ENCODE measurements around the gene CRYBA2. TPM values are rescaled to one million over a fixed set of nuclear protein-coding genes. Genes with fewer than 3 reads are reported as not detected.

CRYBA2 gene
- total and polyA plus RNA-seq, 2 experiments from 2014 or later: 0.90 TPM; not detected in 1

- TF ChIP-seq EZH2 (IDR thresholded peaks at IDR 0.05; ENCODE audit: borderline replicate concordance): no peak
- no peak for TF ChIP-seq EZH2phosphoT487 (IDR thresholded peaks at IDR 0.05; ENCODE audit: low read depth, severe bottlenecking, unreplicated experiment)
- no peak for TF ChIP-seq CTCF (IDR thresholded peaks at IDR 0.05; ENCODE audit: poor library complexity)
- no peaks in the 10 kb centered on the region for H3K9me3 ChIP-seq (ENCODE audit: low read depth)
- no peaks in the 10 kb centered on the region for H4K20me1 ChIP-seq (ENCODE audit: insufficient read depth, poor library complexity, severe bottlenecking)
- no peak overlapping the region for H3K27ac ChIP-seq
- H2AFZ ChIP-seq: no peak overlapping the region
- no peaks in the 10 kb centered on the region for H3K36me3 ChIP-seq (replicated peaks; ENCODE audit: insufficient read depth, low read depth)
- 46% methylated on average over 5 of the region's 5 CpGs for WGBS (ENCODE audit: low lambda C conversion rate, missing lambda C conversion rate)
- H3K4me3 ChIP-seq: no peak overlapping the region
- no peaks in the 10 kb centered on the region for H3K9me2 ChIP-seq (replicated peaks; ENCODE audit: insufficient read depth)
- no peak overlapping the region for H3K4me2 ChIP-seq
- DNase-seq (ENCODE audit: low spot score): no peak
- H3K79me2 ChIP-seq: no peaks in the 10 kb centered on the region
- peaks cover 7% of the 10 kb centered on the region for H3K4me1 ChIP-seq (ENCODE audit: insufficient read depth)
- peaks cover 70% of the 10 kb centered on the region for H3K27me3 ChIP-seq
These were observed 29.0 kb downstream of the CRYBA2 start for GRCh38 chr2:218964041-218964771.

- Histone ChIP-seq H3K4me1 (ENCODE audit: insufficient read depth) (peaks cover 7% of the 10 kb centered on the region), H3K27ac (no peak overlapping the region), H3K36me3 (replicated peaks; ENCODE audit: insufficient read depth, low read depth) (no peaks in the 10 kb centered on the region), H3K4me2 (peak overlapping the region; percentile 31), H3K9me2 (replicated peaks; ENCODE audit: insufficient read depth) (no peaks in the 10 kb centered on the region), H3K27me3 (peaks cover 76% of the 10 kb centered on the region), H3K4me3 (no peak overlapping the region), H3K79me2 (no peaks in the 10 kb centered on the region), H4K20me1 (ENCODE audit: insufficient read depth, poor library complexity, severe bottlenecking) (no peaks in the 10 kb centered on the region), H2AFZ (no peak overlapping the region), H3K9me3 (ENCODE audit: low read depth) (no peaks in the 10 kb centered on the region)
- 15% methylated on average over 5 of the region's 5 CpGs for WGBS (ENCODE audit: low lambda C conversion rate, missing lambda C conversion rate)
- TF ChIP-seq EZH2phosphoT487 (IDR thresholded peaks at IDR 0.05; ENCODE audit: low read depth, severe bottlenecking, unreplicated experiment) (no peak), EZH2 (IDR thresholded peaks at IDR 0.05; ENCODE audit: borderline replicate concordance) (no peak), CTCF (IDR thresholded peaks at IDR 0.05; ENCODE audit: poor library complexity) (no peak)
- DNase-seq (ENCODE audit: low spot score): no peak
These were observed 29.6 kb downstream of the CRYBA2 start for GRCh38 chr2:218963601-218964000.

GRCh38 chr2:218962859-218963492 lies 30.2 kb downstream of the CRYBA2 start:
- Histone ChIP-seq H3K4me3 (no peak overlapping the region), H4K20me1 (ENCODE audit: insufficient read depth, poor library complexity, severe bottlenecking) (no peaks in the 10 kb centered on the region), H3K4me2 (peak overlapping the region; percentile 31), H3K4me1 (ENCODE audit: insufficient read depth) (peaks cover 7% of the 10 kb centered on the region), H3K9me3 (ENCODE audit: low read depth) (no peaks in the 10 kb centered on the region), H2AFZ (no peak overlapping the region), H3K27me3 (peaks cover 76% of the 10 kb centered on the region), H3K27ac (no peak overlapping the region), H3K36me3 (replicated peaks; ENCODE audit: insufficient read depth, low read depth) (no peaks in the 10 kb centered on the region), H3K79me2 (no peaks in the 10 kb centered on the region), H3K9me2 (replicated peaks; ENCODE audit: insufficient read depth) (no peaks in the 10 kb centered on the region)
- 2% methylated on average over 42 of the region's 42 CpGs for WGBS (ENCODE audit: low lambda C conversion rate, missing lambda C conversion rate)
- peak; percentile 84 for DNase-seq (ENCODE audit: low spot score)
- TF ChIP-seq EZH2phosphoT487 (IDR thresholded peaks at IDR 0.05; ENCODE audit: low read depth, severe bottlenecking, unreplicated experiment) (no peak), CTCF (IDR thresholded peaks at IDR 0.05; ENCODE audit: poor library complexity) (no peak), EZH2 (IDR thresholded peaks at IDR 0.05; ENCODE audit: borderline replicate concordance) (no peak)

Data from hepatocyte (in vitro differentiated cells).